Thoracic aorta (tissue), 2 donors: Measurements from ENCODE around the gene ADCY3. TPM values are rescaled to one million over a fixed set of nuclear protein-coding genes. Genes with fewer than 3 reads are reported as not detected.

Experiments used
- ATAC-seq: fragments of 150-250 bp; one replicate; pipeline ENCODE4 v1.8.0; 2017; ENCODE audit warnings: low read depth; ENCODE audit not compliant: insufficient number of reproducible peaks, low FRiP score
- DNase-seq: peaks from one replicate; pipeline ENCODE4 v3.0.0-alpha.2; 2020; ENCODE audit warnings: low spot score
- H3K27ac ChIP-seq, 2 donors: fragments of 200-600 bp; sonication (generic); 1 replicate in 1 of 2; 2 replicates in 1 of 2; pipeline ENCODE4 v1.5.1; 2016; ENCODE audit warnings: mild to moderate bottlenecking in 2 of 2, moderate library complexity in 2 of 2
- H3K27me3 ChIP-seq: fragments of 200-600 bp; sonication (generic); replicated peaks from 2 replicates; pipeline ENCODE4 v1.6.0; 2016; ENCODE audit warnings: mild to moderate bottlenecking; ENCODE audit not compliant: insufficient read depth
- H3K36me3 ChIP-seq: fragments of 200-600 bp; sonication (generic); one replicate; pipeline ENCODE4 v1.5.1; 2016
- H3K4me1 ChIP-seq, 2 donors: fragments of 200-600 bp; sonication (generic); 1 replicate in 1 of 2; 2 replicates in 1 of 2; pipeline versions ENCODE4 v1.5.1 to v1.6.0; 2016; ENCODE audit warnings: low read depth in 2 of 2, mild to moderate bottlenecking in 1 of 2; ENCODE audit not compliant: control insufficient read depth in 1 of 2
- H3K4me3 ChIP-seq: fragments of 200-600 bp; sonication (generic); 2 replicates; pipeline ENCODE4 v1.5.1; 2016; ENCODE audit warnings: mild to moderate bottlenecking
- H3K9me3 ChIP-seq: fragments of 200-600 bp; sonication (generic); 2 replicates; pipeline ENCODE4 v1.5.1; 2016
- CTCF ChIP-seq: fragments of 200-600 bp; sonication (generic); IDR thresholded peaks from one replicate; pipeline ENCODE4 v1.5.1; 2019; ENCODE audit warnings: antibody characterized with exemption
- total RNA-seq, 2 donors: library from RNA; depleted of rRNA; stranded (reverse); fragments of >200 nt; gene quantifications; one replicate each; pipeline versions ENCODE4 v1.1.0 to v1.2.3, GENCODE V29; 2016

ADCY3 gene
- total RNA-seq, 2 donors from 2014 or later, result 51.9 to 78.9 TPM

- no peaks in the 10 kb centered on the region for H3K27me3 ChIP-seq
- no peaks in the 10 kb centered on the region for H3K36me3 ChIP-seq
- peak overlapping the region; percentile 26 to 48 for H3K27ac ChIP-seq
- H3K9me3 ChIP-seq, result no peaks in the 10 kb centered on the region
- no peak for TF ChIP-seq CTCF
- ATAC-seq (no peak), DNase-seq (no peak)
- peaks cover 7 to 44% of the 10 kb centered on the region in 2 donors for H3K4me1 ChIP-seq
- peak overlapping the region; percentile 82 for H3K4me3 ChIP-seq
Observed at GRCh38 chr2:24919037-24919505, 966 bp downstream of the ADCY3 start.

- Histone ChIP-seq H3K36me3 (no peaks in the 10 kb centered on the region), H3K9me3 (no peaks in the 10 kb centered on the region), H3K4me1 (peaks cover 7 to 50% of the 10 kb centered on the region in 2 donors), H3K27ac (no peak overlapping the region), H3K27me3 (no peaks in the 10 kb centered on the region), H3K4me3 (peak overlapping the region; percentile 82)
- TF ChIP-seq CTCF, result no peak
- DNase-seq (no peak), ATAC-seq (no peak)
Observed at GRCh38 chr2:24918326-24919036, 1.6 kb downstream of the ADCY3 start.

- peaks cover 7 to 52% of the 10 kb centered on the region in 2 donors for H3K4me1 ChIP-seq
Observed at GRCh38 chr2:24917731-24918325, 2.2 kb downstream of the ADCY3 start.

GRCh38 chr2:24917086-24917485 is 3.0 kb downstream of the ADCY3 start:
- no peak for TF ChIP-seq CTCF
- Histone ChIP-seq H3K27me3 (no peaks in the 10 kb centered on the region), H3K4me1 (peaks cover 7 to 52% of the 10 kb centered on the region in 2 donors), H3K4me3 (no peak overlapping the region), H3K36me3 (no peaks in the 10 kb centered on the region), H3K27ac (no peak overlapping the region), H3K9me3 (no peaks in the 10 kb centered on the region)
- DNase-seq (no peak), ATAC-seq (no peak)

More at GRCh38 chr2:24917731-24918325, 2.2 kb downstream of the ADCY3 start:
- H3K27ac ChIP-seq, result no peak overlapping the region
- no peaks in the 10 kb centered on the region for H3K9me3 ChIP-seq
- peak overlapping the region; percentile 9 for H3K4me3 ChIP-seq
- no peak for TF ChIP-seq CTCF
- ATAC-seq (no peak), DNase-seq (no peak)
- no peaks in the 10 kb centered on the region for H3K36me3 ChIP-seq
- no peaks in the 10 kb centered on the region for H3K27me3 ChIP-seq

GRCh38 chr2:24915796-24916195 is 4.2 kb downstream of the ADCY3 start:
- TF ChIP-seq CTCF, result no peak
- H3K9me3 ChIP-seq, result no peaks in the 10 kb centered on the region
- no peaks in the 10 kb centered on the region for H3K27me3 ChIP-seq
- DNase-seq, result no peak
- ATAC-seq, result no peak
- H3K4me1 ChIP-seq, result peaks cover 7 to 52% of the 10 kb centered on the region in 2 donors
- no peaks in the 10 kb centered on the region for H3K36me3 ChIP-seq
- no peak overlapping the region for H3K27ac ChIP-seq
- no peak overlapping the region for H3K4me3 ChIP-seq
